Mucosa of descending colon (tissue), 3 donors: ENCODE results near the gene TSHZ2. TPM values are rescaled to one million over a fixed set of nuclear protein-coding genes. Genes with fewer than 3 reads are reported as not detected.

Experiments
- ATAC-seq: fragments of 200-7000 bp; cut with Tn5 transposase; one replicate; pipeline ENCODE4 v1.9.1; 2020; ENCODE audit warnings: mild to moderate bottlenecking, moderate library complexity
- DNase-seq, 3 donors: peaks; one replicate each; pipeline ENCODE4 v3.0.0-alpha.2; 2020
- H3K36me3 ChIP-seq: fragments of 200-600 bp; one replicate; pipeline ENCODE4 v1.8.0; 2021; ENCODE audit warnings: low read depth, mild to moderate bottlenecking
- H3K4me1 ChIP-seq: fragments of 200-600 bp; one replicate; pipeline ENCODE4 v1.8.0; 2021; ENCODE audit warnings: low read depth, mild to moderate bottlenecking
- H3K4me3 ChIP-seq: fragments of 200-600 bp; one replicate; pipeline ENCODE4 v1.8.0; 2021; ENCODE audit warnings: mild to moderate bottlenecking
- H3K9me3 ChIP-seq: fragments of 200-600 bp; one replicate; pipeline ENCODE4 v1.8.0; 2021; ENCODE audit warnings: mild to moderate bottlenecking
- intact Hi-C, 2 donors: fragments of 100-400 bp; cut with DNase I in 1 of 2; cut with micrococcal nuclease in 1 of 2; formaldehyde crosslinking; loops; one replicate each; pipeline versions ENCODE4 v1.11.0 to v1.11.1; 2022; cut with DNase I, micrococcal nuclease
- total RNA-seq, 3 donors: library from RNA; stranded (reverse); fragmentation: NEBNext Ultra II Directional in 2 of 3; extraction: Animal tissue kit (Norgen Biotek cat#: 25700) in 2 of 3; gene quantifications; one replicate each; pipeline versions ENCODE4 v1.2.1 to v1.2.4, GENCODE V29; 2021 to 2023
- TF ChIP-seq, protein P1 (sequence below): fragments of 200-600 bp; IDR thresholded peaks from one replicate; pipeline ENCODE4 v1.8.0; 2022; ENCODE audit warnings: antibody characterized with exemption, mild to moderate bottlenecking
- donor health status: DM: no; HTN: no; CAD: no; lungs with moderate emphysema.
- donor health status: DM: no; HTN: no; CAD: no.
- donor health status: DM: no; HTN: yes; CAD: no.

Gene TSHZ2
- total RNA-seq, 3 donors from 2014 or later = 1.9 to 17.8 (median 3.6) TPM

DNA sequence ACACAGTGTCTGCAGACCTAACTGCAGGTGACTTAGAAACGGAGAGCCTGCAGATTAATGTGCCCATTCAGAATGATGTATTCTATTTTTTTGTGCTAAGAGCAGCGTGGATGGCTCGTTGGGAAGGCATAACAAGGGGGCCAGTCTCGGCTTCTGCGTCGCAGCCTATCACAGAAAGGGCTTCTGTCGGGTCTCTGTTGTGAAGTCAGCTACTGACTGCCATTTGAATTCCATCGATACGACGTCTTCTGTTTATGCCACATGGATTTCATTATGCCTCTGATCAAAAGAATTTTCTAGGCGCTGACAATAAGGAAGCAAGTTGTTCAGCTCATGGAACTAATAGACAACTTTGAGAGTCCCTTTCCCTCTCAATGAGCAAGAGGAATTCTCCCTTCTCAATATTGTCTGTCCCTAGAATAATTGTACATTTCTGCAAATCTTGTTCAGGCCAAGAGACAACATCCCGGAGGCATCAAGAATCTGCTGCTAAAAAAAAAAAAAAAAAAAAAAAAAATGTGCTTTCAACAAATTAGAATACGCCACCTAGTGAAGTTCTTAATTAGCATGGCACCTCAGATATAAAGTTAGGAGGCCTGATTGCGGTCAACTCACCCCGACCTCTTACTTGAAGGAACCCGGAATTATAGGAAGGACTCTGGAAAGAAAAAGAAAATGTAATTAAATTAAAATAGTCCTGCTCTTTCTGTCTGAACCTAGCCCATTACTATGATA is 223.9 kb downstream of the TSHZ2 start:
- TF ChIP-seq, protein P1, sequence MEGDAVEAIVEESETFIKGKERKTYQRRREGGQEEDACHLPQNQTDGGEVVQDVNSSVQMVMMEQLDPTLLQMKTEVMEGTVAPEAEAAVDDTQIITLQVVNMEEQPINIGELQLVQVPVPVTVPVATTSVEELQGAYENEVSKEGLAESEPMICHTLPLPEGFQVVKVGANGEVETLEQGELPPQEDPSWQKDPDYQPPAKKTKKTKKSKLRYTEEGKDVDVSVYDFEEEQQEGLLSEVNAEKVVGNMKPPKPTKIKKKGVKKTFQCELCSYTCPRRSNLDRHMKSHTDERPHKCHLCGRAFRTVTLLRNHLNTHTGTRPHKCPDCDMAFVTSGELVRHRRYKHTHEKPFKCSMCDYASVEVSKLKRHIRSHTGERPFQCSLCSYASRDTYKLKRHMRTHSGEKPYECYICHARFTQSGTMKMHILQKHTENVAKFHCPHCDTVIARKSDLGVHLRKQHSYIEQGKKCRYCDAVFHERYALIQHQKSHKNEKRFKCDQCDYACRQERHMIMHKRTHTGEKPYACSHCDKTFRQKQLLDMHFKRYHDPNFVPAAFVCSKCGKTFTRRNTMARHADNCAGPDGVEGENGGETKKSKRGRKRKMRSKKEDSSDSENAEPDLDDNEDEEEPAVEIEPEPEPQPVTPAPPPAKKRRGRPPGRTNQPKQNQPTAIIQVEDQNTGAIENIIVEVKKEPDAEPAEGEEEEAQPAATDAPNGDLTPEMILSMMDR = no peak
- DNase-seq (no peak), ATAC-seq (no peak)
- H3K9me3 ChIP-seq = no peaks in the 10 kb centered on the region
- intact Hi-C loops = no loop called here
- H3K4me3 ChIP-seq = no peak overlapping the region
- H3K36me3 ChIP-seq = no peaks in the 10 kb centered on the region
- no peaks in the 10 kb centered on the region for H3K4me1 ChIP-seq

DNA sequence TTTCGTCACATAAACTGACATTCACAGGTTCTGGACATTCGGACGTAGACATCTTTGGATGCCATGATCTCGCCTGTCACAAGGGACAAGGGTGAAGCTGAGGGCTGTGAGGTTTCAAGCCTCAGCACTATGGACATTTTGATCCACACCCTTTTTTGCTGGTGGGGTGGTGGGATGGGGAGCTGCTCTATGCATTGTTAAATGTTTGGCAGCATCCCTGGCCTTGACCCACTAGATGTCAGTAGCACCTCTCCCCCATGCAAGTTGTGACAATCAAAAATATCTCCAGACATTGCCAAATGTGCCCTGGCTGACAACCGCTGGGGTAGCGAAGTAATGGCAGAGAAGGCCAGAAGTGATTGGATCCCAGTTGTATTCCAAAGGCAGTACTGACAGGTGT is 229.4 kb downstream of the TSHZ2 start:
- H3K36me3 ChIP-seq = no peaks in the 10 kb centered on the region
- H3K4me1 ChIP-seq = no peaks in the 10 kb centered on the region
- DNase-seq (no peak), ATAC-seq (no peak)
- intact Hi-C loops = no loop called here
- TF ChIP-seq, protein P1 = no peak
- no peaks in the 10 kb centered on the region for H3K9me3 ChIP-seq
- H3K4me3 ChIP-seq = no peak overlapping the region

DNA sequence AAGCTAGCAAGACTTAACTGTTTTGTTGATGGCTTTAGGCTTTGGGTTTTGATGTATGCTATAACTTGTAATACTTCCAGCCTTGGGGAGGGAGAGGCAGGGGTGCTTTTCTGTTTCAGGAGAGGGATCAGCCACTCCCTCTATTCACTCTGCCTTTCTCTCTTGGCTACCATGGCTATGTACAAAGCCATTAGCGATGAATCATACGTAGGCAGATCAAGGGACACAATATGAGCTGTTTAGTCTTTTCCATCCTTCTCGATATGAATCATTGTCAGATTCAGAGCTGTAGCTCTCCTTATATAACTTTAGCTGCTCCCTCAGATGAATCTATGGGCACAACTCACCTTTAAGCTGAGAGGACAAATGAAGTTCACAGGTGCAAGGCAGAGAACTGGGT is 230.6 kb downstream of the TSHZ2 start:
- intact Hi-C loops = no loop called here
- DNase-seq (no peak), ATAC-seq (no peak)
- no peaks in the 10 kb centered on the region for H3K9me3 ChIP-seq
- no peak overlapping the region for H3K4me3 ChIP-seq
- TF ChIP-seq, protein P1 = no peak
- H3K36me3 ChIP-seq = no peaks in the 10 kb centered on the region
- no peaks in the 10 kb centered on the region for H3K4me1 ChIP-seq

DNA sequence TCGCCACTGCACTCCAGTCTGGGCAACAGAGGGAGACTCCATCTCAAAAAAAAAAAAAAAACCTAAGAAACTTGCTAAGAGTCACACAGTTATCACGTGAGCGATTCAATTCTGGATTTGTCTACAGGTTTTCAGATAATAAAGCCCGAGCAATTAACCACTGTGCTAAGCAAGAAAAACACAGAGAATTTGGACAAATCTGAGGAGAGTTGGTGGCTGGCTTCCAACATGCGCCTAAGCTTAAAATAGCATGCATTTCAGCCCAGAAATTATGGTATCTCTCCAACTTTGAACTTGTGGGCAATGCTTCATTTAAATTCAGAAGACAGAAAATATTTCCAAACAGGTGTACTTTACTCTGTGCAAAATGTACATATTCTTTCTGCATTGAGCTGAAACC is 232.9 kb downstream of the TSHZ2 start:
- H3K4me3 ChIP-seq = no peak overlapping the region
- TF ChIP-seq, protein P1 = no peak
- intact Hi-C loops = no loop called here
- H3K36me3 ChIP-seq = no peaks in the 10 kb centered on the region
- H3K4me1 ChIP-seq = no peaks in the 10 kb centered on the region
- no peak for DNase-seq
- no peak for ATAC-seq
- no peaks in the 10 kb centered on the region for H3K9me3 ChIP-seq

DNA sequence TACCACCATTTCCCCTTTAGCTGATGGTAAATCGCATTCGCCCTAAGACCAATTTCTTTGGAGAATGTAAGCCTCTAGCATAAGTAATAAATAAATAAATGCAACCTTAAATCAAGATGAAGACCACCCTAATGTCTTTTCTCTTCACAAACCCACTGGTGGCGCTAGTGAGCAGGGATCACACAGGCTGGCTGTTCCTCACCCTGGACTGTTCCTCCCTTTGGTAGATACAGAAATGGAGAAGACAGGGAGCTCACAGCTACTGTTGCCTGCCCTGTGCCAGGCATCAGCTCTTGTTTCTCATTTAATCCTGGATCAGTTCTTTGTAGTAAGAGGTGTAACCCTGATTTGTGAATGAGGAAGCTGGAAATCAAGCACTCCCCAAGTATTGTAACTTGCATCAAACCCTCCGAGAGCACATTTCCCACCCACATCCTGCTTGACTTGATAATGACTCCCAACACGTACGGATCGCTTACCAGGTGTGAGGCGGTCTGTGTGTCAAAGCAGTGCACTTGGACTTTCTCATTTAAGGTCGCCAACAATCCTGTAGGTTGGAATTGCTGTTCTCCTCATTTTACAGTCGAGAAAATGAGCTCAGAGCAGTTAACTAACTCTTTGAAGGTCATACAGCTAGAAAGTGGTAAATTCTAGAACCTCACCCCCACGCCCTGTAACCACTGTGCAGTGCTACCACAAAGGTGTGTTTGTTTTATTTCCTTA is 236.1 kb downstream of the TSHZ2 start:
- Histone ChIP-seq H3K36me3 (no peaks in the 10 kb centered on the region), H3K4me1 (no peaks in the 10 kb centered on the region), H3K4me3 (no peak overlapping the region), H3K9me3 (no peaks in the 10 kb centered on the region)
- DNase-seq (no peak), ATAC-seq (no peak)
- intact Hi-C loops = no loop called here
- TF ChIP-seq, protein P1 = no peak
